Islet of Langerhans (tissue), 1 donor: Measurements from ENCODE around the gene SOD1.
"Not testable (repeated sequence)": the region's sequence is repeated elsewhere in the genome, so short reads cannot be mapped to it uniquely, and the experiment has no call there.

Source experiments
- FAIRE-seq: peaks from one replicate; lab custom pipeline; 2011; peaks lifted over from hg19 to GRCh38; lab: Jason Lieb, UNC

Gene SOD1

DNA sequence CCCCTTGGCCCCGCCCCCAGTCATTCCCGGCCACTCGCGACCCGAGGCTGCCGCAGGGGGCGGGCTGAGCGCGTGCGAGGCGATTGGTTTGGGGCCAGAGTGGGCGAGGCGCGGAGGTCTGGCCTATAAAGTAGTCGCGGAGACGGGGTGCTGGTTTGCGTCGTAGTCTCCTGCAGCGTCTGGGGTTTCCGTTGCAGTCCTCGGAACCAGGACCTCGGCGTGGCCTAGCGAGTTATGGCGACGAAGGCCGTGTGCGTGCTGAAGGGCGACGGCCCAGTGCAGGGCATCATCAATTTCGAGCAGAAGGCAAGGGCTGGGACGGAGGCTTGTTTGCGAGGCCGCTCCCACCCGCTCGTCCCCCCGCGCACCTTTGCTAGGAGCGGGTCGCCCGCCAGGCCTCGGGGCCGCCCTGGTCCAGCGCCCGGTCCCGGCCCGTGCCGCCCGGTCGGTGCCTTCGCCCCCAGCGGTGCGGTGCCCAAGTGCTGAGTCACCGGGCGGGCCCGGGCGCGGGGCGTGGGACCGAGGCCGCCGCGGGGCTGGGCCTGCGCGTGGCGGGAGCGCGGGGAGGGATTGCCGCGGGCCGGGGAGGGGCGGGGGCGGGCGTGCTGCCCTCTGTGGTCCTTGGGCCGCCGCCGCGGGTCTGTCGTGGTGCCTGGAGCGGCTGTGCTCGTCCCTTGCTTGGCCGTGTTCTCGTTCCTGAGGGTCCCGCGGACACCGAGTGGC is at the start of gene SOD1:
Gene SOD1 (plus strand): TSS at position 158 of the 723 bp plus-strand sequence. CDS start 77 bp downstream, at position 235.
- FAIRE-seq, result no peak

DNA sequence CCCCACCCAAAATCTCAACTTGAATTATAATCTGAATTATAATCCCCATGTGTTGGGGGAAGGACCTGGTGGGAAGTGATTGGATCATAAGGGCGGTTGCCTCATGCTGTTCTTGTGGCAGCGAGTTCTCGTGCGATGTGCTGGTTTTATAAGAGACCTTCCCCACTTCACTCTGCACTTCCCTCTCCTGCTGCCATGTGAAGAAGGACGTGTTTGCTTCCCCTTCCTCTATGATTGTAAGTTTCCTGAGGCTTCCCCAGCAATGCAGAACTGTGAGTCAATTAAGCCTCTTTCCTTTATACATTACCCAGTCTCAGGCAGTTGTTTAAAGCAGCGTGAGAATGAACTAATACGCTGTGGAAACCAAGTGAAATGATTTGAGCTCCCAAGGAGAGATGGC is 48.0 kb upstream of the SOD1 start:
- no peak for FAIRE-seq

DNA sequence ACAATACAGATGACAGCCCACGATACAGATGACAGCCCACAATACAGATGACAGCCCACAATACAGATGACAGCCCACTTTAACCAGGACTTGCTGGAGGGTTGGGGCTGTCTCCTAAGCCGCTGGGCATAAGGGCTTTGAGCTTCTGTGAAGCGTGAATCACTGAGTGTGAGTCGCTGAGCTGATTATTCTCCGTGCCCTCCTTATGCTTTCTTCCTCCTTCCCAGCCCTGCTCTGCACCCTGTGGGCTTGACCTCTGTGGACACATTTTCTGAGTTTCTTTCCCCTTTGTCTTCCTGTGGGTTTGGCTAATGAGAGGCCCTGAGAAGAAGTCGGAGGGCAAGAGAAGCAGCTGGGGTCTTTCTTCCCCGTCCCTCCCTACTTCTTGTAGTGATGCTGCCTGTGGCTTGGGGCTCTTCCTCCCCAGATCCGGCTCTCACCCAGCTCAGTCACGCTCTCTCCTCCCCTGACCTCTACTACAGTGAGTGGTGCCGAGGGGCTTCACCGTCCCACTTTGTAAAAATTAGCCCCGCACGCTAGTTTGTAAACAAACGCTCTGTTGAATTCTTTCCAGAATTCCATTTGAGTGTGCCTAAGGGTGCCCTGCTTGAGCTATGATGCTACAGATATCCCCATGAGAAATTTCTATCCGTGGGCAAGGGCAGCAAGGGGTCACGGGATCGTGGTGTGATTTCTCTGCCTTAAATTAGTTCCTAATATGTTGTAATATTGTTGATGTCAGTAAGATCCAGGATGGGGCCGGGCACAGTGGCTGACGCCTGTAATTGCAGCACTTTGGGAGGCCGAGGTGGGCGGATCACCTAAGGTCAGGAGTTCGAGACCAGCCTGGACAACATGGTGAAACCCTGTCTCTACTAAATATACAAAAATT is 46.4 kb upstream of the SOD1 start:
- FAIRE-seq, result no peak

DNA sequence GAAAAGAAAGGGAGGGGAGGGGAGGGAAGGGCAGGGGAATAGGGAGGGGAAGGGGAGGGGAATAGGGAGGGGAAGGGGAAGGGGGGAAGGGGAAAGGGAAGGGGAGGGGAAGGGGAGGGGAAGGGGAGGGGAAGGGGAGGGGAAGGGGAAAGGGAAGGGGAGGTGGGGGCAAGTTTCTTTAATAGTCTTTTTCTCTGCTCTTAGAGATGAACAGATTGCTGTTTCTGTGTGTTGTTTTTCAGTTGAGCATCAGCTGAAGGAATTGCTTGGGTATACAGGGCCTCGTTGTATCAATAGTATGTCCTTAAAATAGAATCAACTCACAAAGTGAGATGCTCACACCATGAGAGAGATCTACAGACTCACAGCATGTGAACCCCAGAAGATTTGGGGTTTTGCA is 44.8 kb upstream of the SOD1 start:
- no peak for FAIRE-seq

DNA sequence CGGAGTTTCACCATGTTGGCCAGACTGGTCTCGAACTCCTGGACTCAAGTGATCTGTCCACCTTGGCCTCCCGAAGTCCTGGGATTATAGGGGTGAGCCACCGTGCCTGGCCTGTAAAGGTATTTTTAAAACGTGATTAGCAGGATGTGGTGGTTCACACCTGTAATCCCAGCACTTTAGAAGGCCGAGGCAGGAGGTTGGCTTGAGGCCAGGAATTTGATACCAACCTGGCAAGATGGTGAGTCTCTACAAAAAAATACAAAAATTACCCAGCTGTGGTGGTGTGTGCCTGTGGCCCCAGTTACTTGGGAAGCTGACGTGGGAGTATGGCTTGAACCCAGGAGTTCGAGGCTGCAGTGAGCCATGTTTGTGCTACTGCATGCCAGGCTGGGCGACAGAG is 43.3 kb upstream of the SOD1 start:
- no peak for FAIRE-seq

DNA sequence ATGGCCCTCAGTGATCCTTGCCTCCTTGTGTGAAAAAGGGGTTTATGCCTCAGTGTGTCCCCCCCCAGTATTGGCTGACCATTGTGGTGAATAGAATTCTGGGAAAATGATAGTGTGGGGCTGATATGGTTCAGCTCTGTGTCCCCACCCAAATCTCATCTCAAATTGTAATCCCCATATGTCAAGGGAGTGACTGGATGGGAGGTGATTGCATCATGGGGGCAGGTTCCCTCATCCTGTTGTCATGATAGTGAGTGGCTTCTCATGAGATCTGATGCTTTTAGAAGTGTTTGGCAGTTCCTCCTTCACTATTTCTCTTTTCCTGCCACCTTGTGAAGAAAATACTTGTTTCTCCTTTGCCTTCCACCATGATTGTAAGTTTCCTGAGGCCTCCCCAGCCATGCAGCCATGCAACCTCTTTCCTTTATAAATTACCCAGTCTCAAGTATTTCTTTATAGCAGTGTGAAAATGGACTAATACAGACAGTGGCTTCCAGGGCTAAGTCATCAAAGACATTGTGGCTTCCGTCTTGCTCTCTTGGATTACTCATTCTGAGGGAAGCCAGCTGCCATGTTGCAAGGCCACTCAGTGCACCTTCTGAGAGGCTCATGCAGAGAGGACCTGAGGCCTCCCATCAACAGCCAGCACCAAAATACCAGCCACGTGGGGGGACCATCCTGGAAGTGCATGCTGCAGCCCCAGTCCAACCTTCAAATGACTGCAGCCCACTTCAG is 40.6 kb upstream of the SOD1 start:
- no peak for FAIRE-seq

DNA sequence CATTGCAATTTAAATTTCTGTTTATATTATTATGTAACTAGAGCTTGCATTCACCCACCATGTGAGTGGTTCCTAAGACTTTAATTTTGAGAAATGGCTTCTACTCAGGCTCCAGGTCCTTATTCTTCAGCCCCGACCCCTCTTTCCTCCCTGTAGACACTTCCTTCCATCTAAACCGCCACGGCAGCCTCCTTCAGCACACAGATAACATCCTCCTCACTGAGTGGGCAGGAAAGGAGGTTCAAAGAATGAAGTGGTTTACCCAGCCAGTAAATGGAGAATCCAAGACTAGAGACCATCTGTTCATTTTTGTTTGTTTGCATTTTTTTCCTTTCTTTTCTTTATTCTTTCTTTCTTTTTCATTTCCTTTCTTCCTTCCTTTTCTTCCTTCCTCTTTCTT is 37.1 kb upstream of the SOD1 start:
- no peak for FAIRE-seq

DNA sequence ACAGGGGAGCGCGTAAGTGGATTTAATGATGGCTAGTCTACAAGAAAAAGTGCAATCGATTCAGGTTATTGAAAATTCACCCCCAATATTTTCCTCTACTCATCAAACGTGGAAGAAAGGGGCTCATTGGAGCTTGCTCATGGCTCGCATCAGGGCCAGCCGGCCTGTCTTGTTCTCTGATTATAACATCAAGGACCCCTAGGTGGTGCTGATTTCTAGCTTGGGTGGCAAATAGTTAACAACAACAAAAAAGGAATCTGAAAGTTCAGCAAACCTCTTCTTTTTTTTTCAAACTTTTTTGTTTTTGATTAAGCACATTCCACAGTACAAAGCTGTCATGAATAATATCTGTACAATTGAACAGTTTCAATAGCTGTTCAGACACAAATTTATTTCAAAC is 35.8 kb upstream of the SOD1 start:
- FAIRE-seq, result peak; percentile 21

DNA sequence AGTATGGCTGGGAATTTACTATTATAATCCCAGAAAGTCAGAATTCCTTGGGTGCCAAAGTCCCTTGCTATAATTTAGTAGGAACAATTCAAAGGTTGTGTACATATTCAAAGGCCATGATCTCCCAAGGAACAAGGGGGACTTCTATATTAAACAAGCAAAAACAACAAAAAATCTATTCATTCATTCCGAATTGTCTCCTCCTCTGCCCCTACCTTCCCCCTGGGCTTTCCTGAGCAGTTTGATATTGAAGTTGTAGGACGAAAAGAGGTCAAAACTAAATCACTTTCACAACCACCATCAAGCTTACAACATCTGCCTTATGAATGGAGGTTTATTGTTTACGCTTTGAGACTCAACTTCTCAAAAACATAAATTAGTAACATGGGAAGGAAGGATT is 35.3 kb upstream of the SOD1 start:
- no peak for FAIRE-seq

DNA sequence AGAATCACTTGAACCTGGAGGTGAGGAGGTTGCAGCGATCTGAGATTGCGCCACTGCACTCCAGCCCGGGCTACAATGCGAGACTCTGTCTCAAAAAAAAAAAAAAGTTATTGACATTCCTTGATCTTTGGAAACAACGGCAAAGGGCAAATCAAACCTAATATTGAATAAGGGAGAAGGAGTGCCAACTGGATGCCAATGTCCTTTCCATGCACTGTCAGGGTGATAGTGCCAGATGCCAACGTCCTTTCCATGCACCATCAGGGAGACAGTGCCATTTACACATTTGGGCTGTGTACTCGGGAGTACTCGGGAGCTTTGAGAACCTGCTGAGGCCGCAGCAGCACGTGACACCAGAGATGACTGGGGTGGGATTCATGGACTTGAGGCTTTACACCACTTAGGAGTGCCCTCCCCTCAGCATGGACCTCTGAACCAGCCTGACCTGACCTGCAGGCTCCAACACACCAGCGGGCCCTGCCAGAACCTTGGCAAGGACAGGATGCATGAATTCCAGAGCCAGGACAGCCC is 34.5 kb upstream of the SOD1 start:
- no peak for FAIRE-seq

DNA sequence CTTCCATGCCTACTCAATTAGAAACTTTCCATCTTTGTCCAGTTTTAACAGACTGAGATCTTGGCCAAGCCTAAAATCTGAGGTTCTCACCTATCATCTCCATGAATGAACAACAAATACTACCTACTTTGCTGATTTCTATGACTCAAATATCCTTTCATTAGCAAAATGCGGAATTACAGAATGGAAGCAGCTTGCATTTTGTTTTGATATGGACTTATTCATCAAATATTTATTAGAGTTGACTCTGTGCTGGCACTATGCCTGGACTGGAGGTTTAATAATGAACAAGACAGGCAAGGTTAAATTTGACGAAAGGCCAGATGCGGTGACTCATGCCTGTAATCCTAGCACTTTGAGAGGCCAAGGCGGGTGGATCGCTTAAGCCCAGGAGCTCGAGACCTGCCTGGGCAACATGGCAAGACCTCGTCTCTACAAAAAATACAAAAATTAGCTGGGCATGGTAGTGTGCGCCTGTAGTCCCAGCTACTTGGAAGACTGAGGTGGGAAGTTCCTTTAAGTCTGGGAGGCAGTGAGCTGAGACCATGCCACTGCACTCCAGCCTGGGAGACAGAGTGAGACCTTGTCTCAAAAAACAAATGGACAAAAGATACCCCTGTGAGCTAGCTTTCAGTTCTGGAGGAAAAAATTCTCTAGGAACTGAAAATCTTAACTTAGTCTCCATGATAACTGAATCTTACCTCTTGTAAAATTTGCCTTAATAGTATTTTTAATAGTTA is 29.4 kb upstream of the SOD1 start:
- FAIRE-seq, result peak; percentile 100

DNA sequence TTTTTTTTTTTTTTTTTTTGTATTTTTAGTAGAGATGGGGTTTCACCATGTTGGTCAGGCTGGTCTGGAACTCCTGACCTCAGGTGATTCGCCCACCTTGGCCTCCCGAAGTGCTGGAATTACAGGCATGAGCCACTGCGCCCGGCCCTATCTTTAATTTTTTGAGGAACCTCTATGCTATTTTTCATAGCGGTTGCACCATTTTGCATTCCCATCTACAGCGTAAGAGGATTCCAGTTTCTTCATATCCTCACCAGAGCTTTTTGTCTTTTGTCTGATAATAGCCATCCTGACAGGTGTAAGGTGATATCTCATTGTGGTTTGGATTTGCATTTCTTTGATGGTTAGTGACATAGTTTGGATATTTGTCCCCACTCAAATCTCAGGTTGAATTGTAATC is 27.6 kb upstream of the SOD1 start:
- FAIRE-seq, result not testable (repeated sequence)

DNA sequence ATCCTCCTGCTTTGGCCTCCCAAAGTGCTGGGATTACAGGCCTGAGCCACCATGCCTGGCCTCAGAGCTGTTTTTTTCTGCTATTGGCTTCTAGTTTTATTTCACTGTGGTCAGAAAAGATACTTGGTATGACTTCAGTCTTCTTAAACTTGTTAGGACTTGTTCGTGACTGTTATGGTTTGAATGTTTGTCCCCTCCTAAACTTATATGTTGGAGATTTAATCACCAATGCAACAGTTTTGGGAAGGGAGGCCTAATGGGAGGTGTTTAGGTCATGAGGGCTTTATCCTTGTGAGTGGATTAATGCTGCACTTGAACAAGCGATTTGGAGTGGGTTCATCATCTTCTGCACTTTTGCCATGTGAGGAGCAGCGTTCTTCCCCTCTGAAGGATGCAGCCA is 24.5 kb upstream of the SOD1 start:
- FAIRE-seq, result no peak

DNA sequence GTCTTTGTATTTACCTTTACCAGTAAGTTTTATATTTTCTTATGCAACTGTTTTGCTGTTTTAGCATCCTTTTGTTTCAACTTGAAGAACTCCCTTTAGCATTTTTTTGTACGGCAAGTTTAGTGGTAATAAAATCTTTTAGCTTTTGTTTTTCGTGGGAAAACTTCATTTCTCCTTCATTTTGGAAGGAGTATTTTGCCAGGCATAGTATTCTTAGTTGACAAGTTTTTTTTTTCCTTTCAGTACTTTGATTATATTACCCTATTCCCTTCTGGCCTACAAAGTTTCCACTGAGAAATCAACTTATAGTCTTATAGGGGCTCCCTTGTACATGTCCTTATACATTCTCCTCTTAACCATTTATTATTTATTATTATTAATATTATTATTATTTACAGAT is 22.6 kb upstream of the SOD1 start:
- FAIRE-seq, result peak; percentile 58

DNA sequence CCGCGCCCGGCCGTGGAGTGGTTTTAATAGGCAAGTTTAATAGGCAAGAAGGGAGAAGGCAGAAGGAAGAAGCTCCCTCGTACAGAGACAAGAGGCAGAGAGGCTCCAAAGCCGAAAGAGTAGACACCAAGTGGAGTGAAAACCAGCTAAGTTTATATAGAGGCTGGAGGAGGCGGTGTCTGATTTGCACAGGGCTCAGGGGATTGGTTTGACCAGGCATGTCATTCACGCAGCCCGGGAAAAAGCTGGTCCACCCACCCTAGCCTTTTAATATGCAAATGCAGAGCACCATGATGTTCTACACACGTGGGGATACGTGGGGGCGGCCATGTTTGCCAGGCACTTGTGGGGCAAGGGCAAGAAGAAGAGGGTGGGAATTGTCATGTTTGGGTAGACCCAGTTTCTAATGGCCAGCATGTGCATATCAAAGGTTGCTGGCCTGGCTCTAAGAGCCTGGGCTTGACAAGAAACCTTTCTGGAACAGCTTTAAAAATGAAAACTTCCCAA is 18.0 kb upstream of the SOD1 start:
- FAIRE-seq, result no peak

DNA sequence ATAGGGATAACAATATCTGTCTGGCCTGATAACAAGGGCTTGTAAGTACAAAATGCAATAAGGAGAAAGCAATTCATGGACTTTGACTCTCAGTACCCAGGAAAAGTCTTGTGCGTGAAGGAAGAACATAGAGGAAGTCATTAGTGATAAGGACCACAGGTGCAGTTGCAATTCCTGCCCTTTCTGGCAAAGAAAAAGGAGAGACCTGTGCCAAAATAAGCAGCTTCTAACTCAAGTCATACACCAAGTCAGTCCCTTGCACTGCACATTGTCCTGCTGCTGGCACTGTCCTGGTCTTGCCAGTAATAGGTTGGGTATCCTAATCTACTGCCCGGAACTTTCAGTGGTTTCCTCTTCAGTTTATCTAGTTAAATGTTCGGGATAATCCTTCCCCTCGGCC is 14.8 kb upstream of the SOD1 start:
- no peak for FAIRE-seq

DNA sequence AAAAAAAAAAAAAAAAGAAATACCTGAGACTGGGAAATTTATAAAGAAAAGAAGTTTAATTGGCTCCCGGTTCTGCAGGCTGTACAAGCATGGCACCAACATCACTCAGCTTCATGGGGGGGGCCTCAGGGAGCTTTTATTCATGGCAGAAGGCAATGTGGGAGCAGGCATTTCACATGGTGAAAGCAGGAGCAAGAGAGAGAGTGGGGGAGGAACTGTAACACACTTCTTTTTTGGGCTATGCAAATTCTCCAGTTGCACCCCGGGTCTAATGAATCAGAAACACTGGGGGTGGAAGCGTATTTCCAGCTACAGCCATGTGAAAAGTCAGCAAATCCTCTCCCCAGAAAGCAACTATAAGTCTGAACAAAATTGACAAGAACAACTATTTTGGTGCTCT is 11.8 kb upstream of the SOD1 start:
- FAIRE-seq, result no peak

DNA sequence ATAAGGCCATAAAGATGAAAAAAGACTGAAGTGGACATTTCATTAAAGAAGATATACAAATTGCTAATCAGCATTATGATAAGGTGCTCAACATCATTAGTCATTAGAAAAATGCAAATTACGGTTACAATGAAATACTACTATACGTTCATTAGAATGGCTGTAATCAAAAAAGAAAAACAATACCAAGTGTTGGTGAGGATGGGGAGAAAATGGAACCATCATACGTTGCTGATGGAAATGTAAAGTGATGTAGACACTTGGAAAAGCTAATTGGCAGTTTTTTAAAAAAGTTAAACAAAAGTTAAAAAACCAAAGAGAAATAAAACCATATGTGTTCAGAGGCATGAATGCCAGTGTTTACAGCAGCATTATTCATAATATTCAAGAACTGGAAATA is 8.6 kb upstream of the SOD1 start:
- no peak for FAIRE-seq

DNA sequence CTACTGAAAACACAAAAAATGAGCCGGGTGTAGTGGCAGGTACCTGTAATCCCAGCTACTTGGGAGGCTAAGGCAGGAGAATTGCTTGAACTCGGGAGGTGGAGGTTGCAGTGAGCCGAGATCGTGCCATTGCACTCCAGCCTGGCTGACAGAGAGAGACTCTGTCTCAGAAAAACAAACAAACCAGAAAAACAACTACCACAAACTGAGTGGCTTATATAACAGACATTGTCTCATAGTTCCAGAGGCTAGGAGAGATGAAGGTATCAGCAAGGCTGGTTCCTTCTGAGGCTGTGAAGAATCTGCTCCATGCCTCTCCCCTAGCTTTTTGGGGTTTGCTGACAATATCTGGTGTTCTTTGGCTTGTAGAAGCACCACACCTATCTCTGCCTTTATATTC is 8.0 kb upstream of the SOD1 start:
- not testable (repeated sequence) for FAIRE-seq

DNA sequence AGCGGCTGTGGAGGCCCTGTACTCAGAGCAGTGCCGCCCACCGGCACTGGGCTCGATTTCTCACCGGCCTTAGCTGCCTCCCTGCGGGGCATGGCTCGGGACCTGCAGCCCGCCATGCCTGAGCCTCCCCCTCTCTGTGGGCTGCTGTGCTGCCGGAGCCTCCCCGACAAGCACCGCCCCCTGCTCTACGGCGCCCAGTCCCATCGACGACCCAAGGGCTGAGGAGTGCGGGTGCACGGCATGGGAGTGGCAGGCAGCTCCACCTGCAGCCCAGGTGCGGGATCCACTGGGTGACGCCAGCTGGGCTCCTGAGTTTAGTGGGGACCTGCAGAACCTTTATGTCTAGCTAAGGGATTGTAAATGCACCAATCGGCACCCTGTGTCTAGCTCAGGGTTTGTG is 5.2 kb upstream of the SOD1 start:
- FAIRE-seq, result no peak

DNA sequence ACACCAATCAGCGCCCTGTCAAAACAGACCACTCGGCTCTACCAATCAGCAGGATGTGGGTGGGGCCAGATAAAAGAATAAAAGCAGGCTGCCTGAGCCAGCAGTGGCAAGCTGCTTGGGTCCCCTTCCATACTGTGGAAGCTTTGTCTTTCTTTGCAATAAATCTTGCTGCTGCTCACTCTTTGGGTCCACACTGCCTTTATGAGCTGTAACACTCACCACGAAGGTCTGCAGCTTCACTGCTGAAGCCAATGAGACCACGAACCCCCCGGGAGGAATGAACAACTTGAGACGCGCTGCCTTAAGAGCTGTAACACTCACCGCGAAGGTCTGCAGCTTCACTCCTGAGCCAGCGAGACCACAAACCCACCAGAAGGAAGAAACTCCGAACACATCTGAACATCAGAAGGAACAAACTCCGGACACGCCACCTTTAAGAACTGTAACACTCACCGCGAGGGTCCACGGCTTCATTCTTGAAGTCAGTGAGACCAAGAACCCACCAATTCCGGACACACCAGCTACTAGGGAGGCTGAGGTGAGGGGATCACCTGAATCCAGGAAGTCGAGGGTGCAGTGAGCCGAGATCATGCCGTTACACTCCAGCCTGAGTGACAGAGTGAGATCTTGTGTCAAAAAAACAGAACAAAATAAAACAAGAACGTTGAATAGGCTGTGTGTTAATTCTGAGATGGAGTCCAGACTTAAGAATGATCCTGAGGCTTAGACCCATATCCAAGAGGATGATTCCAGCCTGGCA is 4.5 kb upstream of the SOD1 start:
- not testable (repeated sequence) for FAIRE-seq
